GM15510 (cell line): ENCODE measurements around the gene CHMP2A.

Experiments used
- POLR2A ChIP-seq: IDR thresholded peaks from 3 replicates; pipeline ENCODE4 v1.6.1; 2011; ENCODE audit warnings: borderline replicate concordance; ENCODE audit not compliant: insufficient read length; ENCODE audit errors: extremely low read depth

CHMP2A gene

DNA sequence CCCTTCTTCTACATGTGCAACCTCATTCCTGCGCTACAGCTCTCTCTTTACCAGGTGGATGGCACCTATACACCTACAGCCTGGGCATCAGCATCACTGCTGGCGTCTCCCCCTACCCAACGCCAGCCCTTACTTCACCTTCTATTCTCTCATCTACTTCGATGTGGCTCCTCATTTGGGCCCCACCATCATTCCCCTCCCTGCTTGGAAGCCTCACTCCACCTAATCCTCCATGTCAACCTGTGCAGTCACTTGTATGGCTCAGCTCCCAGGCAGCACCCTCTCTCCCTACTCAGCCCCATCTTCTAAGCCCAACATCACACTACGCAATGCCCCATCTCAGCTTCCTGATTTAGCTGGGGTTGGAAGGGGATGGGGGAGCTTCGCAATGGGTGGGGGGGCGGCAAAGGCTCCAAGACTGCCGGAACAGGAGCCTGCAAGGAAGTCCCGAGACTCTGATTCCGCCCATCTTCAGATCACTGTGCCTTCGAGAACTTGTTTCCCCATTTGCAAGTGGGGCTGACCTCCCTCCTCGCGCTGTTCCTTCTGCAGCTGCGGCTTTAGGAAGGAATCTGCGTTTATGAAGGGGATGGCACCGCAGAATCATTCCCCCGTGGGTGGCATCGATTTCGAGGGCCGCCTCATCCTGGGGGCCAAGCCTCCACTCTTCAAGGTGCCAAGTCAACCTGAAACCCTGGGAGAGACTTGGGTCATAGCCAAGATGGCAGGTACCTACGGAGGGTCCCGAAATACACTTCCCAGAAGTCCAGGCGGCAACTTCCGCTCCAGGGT, 17.3 kb upstream of the CHMP2A start:
- TF ChIP-seq POLR2A, result no peak

DNA sequence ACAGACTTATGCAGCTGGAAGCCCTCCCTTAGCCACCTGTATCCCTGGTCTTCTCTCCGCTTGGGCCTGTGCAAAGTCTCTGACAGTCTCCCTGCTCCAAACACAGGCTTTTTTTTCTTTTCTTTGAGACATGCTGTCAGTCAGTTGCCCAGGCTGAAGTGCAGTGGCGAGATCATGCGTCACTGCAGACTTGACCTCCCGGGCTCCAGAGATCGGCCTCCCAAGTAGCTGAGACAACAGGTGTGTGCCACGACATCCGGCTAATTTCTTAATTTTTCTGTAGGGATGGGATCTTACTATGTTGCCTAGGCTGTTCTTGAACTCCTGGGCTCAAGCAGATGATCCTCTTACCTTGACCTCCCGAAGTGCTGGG, 16.7 kb upstream of the CHMP2A start:
- TF ChIP-seq POLR2A, result no peak

DNA sequence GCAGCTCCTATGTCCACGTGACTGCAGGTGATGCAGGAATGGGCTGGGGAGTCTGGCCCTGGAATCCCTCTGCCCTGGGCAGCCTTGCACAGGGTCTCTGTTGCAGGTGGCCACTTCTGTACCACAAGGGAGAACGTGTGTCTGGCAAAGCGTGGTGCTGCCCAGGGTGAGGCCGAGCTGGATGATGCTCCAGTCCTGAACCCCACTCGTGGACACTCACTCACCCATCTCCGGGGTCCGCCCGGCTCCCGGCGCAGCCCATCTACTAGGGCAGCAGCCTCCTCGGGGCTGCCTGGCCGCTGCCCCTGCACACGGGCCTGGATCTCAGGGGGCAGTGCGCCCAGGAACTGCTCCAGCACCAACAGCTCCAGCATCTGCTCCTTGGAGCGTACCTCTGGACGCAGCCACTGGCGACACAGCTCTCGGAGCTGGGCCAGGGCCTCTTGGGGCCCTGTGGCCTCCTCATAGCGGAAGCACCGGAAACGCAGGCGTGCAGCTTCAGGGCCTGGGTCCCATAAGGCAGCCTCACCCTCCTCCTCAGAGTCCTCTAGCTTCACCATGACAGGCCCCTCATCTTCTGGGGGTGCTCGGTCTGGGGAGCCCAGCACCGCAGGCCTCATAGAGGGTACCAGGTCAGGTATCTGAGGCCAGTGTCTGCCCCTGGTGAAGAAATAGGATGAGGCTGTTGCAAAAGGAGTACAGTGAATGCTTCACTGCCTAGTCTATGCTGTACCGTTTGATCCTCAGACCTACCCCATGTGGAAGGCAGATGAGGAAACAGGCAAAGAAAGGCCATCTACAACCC, 16.1 kb upstream of the CHMP2A start:
- no peak for TF ChIP-seq POLR2A

DNA sequence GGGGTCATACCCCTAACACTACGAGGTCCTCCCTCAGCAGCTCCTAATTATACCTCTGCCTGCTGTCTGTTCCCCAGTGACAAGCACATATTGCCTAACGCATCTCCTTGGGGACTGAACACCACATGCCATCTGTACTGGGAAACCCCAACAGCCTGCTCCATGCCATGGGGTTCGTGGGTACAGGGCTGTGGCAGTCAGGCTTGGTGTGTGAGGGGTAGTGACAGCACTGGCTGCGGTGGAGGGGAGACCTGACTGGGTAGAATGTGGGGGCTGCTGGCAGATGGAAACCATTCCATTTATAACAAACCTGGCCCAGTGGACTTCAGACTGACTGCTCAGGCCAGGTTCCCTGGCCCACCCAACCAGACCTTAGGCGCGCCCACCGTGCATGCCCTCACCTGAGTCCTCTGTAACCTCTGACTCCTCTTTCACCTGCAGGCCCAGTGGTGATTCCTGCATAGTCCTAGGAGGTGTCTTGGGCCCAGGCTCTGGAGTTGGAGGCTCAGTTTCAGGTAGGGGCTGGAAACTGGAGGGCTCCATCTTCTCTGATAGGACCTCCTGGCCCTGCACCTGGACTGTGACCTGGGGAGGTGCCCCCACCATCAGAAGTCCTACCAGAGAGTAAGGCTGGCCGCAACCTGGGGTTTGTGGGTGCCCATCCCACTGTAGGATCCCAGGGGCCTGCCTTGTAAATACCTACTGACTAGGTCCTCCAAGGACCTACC, 15.2 kb upstream of the CHMP2A start:
- no peak for TF ChIP-seq POLR2A

DNA sequence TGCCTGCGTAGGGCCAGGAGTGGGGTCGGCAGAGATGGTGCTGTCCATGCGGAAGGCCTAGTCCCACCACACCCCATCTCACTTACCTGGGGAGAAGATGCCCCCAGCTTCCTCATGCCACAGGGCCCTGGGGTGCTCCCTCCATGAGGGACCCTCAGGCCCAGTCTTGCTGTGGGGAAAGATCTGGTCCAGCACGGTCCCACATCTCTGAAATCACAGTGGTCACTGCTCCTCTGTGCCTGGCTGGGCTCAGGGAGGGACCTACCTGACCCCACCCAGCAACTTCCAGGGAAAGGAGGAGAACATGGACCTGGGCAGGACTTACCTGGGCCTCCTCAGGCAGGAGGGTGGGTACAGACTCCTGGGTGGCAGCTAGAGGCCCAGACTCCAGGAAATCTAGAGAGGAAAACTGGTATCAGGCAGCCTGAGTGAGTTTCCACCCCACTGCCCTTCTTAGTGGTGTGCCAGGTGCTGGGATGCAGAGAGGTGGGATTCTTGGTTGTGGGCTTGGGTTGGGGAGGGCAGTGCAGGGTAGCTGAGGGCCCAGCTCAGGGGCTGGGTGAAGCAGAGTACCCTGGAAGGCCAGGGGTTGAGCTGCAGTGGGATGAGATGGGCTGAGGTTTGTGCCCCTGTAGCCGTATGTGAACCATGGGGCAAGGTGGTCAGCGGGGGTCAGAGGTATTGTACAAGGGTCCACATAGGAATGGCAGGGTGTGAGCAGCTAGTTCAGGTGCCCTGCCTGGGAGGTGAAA, 14.5 kb upstream of the CHMP2A start:
- TF ChIP-seq POLR2A, result no peak

DNA sequence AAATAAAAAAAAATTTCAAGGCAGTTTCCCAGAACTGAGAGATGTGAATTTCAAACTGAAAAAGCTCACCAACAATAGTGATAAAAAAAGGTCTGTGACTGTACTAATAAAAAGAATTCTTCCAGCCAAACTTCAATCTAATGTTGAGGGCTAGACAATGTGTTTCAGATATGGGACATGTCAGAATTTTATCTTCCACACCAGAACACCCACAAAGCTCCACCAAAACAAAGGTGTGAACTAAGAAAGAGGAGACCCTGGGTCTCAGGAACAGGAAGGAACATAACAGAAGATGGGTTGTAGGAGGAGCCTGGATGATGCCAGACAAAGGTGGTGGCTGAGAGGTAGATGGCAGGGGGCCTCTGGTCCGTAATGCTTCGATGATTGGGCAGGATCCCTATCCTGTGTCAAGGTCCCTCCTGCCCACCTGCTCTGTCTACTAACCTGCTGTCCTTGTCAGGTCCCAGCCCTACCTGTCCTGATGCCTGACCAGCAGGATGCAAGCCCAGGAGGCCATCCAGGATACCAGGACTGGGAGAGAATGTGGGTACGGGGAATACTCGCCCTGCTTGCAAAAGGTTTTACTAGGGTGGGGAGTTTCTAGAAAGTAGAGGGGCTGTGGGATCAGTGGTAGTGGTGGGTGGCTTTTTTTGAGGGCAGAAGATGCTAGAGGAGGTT, 13.7 kb upstream of the CHMP2A start:
- no peak for TF ChIP-seq POLR2A

DNA sequence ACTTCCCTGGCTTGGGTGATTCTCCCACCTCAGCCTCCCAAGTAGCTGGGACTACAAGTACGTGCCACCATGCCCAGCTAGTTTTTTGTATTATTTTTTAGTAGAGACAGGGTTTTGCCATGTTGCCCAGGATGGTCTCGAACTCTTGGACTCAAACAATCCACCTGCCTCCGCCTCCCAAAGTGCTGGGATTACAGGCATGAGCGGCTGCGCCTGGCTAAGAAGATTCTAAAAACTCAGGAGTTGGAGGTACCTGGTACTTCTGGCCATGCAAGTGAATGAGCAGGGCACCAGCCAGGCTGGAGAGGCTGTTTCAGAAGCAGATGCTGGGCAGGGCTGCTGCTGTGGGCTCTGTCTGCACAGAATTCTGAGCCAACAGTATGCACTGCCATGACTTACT, 12.1 kb upstream of the CHMP2A start:
- TF ChIP-seq POLR2A, result no peak

DNA sequence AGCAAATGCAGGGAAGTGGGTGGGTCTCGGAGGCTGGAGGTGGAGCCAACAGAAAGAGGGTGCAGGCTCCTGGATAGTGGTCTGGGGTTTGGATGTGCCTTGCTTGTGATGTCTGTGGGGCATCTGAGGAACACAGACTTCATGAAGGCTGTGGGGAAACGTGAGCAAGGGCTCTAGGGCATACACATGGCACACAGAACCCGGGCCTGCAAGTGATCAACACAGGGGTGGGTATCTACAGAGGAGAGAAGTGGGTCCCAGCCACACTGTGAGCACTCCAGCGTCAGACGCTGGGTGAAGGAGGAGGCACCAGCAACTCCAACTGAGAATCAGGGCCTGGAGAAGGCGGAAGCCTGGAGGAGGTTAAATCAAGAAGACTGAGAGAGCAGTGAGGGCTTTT, 8.9 kb upstream of the CHMP2A start:
- TF ChIP-seq POLR2A, result no peak

DNA sequence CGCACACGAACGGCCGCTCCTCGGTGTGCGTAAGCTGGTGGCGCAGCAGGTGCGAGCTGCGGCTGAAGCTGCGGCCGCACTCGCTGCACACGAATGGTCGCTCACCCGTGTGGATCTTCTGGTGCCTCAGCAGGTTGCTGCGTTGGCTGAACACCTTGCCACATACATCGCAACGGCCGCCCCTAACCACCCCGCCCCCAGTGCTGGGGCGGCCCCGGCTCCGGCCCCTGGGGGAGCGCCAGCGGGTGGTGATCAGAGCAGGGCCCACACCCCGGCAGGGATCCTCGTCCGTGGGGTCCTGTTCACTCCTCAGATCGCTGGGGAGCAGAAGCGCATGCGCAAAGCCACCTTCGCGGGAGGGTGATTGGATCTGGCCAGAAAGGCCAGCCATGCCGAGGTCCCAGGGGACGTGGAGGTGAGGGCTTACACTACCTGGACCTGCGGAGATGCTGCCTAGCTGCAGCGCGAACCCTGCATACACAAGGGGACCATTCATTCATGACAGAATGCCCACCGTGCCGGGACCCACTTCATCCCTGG, 8.2 kb upstream of the CHMP2A start:
- no peak for TF ChIP-seq POLR2A

DNA sequence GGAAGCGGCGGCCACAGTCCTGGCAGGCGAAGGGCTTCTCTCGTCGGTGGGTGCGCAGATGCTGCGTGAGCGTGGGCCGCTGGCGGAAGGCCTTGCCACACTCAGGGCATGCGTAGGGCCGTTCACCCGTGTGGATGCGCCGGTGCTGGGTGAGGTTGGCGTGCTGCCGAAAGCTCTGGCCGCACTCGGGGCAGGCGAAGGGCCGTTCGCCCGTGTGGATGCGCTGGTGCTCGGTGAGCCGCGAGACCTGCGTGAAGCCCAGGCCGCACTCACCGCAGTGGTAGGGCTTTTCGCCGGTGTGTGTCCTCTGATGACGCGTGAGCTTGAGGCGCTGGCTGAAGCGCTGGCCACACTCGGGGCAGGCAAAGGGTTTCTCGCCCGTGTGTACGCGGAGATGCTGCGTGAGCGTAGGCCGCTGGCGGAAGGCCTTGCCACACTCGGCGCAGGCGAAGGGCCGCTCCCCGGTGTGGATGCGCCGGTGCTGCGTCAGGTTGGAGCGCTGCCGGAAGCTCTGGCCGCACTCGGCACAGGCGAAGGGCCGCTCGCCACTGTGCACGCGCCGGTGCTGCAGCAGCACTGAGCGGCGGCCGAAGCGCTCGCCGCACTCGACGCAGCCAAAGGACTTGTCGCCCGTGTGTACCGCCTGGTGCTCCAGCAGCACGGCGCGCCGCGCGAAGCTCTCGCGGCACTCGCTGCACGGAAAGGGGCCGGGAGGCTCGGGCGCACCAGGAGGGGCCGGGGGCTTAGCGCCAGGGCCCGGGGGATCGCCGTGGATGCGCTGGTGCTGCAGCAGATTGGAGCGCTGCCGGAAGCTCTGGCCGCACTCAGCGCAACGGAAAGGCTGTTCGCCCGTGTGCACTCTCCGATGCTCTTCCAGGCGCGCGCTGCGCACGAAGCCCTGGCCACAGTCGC, 7.5 kb upstream of the CHMP2A start:
- peak; percentile 52 for TF ChIP-seq POLR2A

DNA sequence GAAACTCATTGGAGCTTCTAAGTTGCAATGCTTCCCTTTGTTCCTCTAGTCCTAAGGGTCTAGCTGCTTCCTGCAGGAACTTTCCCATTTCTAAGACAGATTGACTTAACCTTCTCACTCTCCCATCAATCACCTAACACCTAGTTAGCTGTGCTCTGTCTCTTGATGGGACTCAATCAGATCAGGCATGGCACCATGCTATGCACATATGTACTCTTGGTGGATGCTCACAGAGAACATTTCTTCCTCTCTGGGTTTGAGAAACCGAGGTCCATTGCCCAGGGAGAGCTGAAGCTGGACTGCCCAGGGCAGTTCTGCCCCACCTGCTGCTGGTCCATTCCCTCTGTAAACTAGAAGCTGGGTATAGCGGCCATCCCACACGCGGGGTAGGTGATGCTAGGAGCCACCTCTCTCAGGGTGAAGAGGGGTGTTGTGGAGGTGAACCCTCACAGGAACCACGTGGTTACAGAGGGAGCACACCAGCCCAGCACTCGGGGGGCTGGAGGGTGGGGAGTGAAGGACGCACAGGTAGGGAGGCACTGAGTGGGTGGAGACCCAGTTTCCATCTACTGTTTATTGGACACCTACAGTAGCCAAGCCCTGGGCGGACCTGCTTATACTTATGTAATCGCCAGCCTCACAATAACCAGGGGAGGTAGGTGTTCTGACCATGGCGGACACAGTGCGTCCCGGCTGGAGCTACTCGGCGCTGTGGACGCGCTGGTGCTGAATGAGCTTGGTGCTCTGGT, 6.6 kb upstream of the CHMP2A start:
- no peak for TF ChIP-seq POLR2A

DNA sequence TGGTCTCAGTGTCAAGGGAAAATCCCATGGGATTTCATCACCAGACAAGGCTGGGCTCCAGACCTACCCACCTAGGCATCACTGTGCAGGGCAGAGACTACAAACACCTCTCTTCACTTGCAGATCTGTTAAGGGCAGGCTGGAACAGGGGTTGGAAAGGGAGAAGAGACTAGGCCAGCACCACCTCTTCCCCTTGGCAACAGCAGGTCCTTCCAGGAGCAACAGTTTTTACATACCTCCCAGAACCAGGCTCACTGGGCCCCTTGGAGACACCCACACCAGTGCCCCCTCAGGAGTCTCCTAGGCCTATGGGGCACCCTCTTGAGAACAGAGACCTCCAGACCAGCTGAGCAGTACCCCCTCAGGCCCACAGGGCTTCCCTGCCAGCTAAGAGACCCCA, 6.0 kb upstream of the CHMP2A start:
- TF ChIP-seq POLR2A, result no peak
